ENCODE data around the gene MUC6.
"Not testable (repeated sequence)": the region's sequence is repeated elsewhere in the genome, so short reads cannot be mapped to it uniquely, and the experiment has no call there.

MUC6 gene

DNA sequence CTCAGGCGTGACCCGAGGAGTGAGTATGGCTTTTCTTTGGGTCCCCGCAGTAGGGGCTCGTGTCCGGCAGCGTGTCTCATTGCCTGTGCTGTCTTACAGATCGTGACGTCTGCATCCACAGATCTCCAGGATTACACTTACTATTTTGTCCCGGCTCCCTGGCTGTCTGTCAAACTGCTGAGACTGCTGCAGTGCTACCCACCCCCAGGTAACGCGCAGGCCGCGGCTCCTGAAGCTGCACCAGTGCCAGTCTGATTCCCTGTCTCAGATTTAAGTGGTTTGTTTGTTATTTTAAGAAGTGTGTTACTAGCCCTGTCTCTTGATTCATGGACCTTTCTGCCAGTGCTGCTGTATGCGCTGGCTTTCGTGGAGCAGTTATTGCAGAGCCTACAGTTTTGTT, 52.0 kb downstream of the MUC6 start:
- DNase-seq: no peak

DNA sequence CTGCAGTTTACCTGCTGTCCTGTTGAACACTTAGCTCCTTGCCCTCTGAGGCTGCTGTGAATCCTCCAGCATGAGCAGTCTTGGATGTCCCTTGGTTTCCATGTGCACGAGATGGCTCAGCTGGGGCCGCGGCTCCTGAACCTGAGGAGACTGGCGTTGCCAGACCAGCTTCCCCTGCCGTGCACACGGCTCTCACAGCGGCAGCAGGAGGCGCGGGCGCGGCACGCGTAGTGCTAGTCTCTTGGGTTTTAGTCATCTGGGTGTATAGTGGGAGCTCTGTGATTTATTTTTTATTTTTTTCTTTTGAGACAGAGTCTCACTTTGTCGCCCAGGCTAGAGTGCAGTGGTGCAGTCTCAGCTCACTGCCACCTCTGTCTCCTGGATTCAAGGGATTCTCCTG, 54.8 kb downstream of the MUC6 start:
- DNase-seq: no peak

DNA sequence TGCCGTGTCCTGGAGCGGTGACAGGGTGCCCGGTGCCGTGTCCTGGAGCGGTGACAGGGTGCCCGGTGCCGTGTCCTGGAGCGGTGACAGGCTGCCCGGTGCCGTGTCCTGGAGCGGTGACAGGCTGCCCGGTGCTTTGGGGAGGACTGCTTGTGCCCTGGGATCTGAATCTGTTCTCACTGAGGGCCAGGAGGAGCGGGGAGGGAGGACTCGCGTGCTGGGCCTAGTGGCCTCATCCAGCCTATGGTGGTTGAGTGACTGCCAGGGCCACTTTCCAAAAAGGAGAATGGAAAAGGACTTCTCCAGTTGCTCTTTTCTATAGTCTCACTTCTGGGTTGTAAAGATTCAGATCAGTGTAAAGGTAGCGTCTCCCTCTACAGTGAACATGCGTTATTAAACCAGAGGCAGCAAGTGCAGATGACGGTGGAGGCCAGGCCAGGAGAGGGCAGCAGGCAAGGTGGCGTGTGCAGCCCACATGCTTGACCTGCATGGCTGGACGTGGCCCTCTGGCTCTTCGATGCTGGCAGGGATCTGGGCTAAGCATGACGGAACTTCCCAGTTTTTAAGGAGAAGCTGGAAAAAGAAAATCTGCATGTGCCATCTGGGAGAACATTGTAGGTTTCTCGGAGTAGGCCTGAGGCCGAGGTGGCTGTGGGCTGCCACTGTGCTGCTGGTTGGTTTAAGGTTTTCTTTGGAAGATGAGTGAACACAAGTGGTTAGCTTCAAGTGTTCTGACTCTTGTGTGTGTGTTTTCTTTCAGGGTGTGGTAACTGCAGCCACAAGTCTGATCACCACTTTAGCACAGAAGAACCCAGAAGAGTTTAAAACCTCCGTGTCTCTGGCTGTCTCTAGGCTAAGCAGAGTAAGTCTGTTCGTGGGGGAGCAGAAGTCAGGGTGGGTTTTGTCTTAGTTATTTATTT, 55.8 kb downstream of the MUC6 start:
- DNase-seq: no peak

DNA sequence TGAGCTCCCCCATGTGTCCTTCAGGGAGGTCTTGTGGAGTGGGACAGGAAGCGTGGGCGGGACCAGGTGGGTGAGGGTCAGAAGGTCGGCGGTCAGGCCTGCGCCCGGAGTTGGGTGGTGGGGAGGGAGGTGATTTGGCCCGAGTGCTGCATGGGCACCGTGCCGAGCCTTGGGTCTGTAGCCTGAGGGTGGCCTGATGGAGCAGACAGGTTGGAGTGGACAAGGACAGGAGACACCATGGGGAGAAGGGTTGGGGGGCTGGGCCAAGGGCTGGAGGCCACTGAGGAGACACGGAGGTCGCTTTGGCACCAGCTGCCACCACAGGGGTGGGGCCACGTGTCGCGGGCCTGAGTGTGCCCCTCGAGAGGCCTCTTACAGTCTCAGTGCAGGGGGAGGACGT, 57.7 kb downstream of the MUC6 start:
- no peak for DNase-seq

DNA sequence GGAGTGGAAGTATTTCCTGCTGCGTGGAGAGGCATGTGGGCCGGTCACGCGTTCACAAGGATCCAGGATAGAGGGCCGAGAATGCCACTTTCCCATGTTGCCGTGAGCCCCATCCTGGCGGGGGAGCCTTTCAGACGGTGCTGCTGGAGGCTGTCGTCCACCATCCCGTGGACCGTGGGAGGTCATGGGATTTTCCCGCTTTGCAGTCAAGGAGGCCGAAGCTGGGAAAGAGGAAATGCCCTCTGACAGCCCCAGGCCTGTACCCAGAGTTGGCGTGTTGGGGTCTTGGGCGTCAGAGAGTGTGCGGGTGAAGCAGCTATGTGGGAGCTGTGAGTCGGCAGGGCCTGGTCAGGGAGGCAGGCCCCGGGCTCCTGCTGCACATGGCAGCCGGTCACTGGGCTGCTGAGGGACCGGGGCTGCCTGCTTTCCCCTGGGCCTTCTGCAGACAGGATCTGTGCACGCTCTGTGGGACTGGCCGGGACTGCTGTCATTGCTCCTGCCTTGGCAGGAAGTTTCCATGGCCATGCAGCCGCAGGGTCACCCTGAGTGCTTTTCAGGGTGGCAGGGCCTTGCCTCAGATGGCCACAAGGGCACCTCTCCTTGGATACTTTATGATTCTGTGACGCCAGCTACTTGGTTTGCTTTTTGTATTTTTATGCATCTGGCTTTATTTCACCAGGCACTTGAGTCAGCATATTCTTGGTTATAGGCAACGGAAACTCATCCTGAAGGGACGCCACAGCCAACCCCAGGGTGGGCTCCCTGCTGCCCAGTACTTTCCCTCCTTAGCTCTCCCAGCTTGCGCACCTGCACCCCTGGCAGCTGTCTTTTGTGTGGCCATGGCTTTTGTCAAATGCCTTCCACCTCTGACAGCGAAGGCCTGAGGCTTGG, 58.4 kb downstream of the MUC6 start:
- no peak for DNase-seq

DNA sequence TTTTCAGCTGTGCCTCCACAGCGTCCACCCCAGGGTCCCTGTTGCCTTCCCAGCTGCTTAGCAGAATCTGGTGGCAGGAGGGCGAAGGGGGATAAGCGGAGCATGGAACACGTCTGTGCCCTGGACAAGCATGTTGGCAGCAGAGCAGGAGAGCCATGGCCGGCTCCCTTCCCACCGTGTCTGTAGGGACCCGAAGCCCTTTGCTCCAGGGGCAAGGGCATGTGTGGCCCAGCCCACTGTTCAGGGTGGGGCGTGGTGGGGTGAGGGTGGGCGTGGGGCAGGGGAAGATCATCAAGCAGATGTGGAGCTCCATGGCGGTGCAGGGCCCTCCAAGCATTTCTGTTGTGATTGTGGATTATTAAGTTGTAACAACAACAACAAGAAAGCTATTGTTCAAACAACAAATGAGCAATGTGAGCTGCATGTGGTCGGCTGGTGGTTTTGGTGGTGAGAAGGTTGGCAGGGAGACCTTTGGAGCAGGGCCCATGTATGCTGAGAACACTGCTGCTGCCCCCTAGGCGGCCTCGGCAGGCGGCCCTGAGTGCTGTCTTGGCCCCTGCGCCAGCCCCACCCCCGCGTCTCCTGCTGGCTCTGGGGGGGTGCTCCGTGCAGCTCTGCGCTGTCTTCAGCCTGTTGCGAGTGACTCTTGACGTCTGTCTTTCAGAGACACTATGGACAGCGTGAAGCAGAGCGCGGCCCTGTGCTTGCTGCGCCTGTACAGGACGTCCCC, 59.9 kb downstream of the MUC6 start:
- DNase-seq: no peak

DNA sequence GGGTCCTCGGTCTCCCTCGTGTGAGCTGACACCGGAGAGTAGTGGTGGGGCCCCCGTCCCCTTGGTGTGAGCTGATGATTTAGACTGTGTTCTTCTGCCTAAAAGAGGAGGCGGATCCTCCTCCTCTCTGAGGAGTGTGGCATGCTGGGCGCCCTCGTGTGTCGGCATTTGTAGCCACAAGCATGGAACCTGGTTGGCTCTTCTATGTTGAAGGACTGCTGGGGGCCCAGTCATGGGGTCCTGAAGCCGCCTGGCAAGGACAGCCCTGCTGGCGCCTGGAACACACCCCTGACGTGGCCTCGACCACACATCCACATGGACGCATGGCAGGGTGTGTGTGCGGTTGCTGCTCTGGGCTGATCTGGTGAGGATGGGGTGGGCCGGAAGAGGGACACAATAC, 60.7 kb downstream of the MUC6 start:
- no peak for DNase-seq

DNA sequence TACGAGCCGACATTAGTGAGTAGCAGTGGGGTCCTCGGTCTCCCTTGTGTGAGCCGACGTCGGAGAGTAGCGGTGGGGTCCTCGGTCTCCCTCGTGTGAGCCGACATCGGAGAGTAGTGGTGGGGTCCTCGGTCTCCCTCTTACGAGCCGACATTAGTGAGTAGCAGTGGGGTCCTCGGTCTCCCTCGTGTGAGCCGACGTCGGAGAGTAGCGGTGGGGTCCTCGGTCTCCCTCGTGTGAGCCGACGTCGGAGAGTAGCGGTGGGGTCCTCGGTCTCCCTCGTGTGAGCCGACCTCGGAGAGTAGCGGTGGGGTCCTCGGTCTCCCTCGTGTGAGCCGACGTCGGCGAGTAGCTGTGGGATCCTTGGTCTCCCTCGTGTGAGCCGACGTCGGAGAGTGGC, 61.1 kb downstream of the MUC6 start:
- not testable (repeated sequence) for DNase-seq

DNA sequence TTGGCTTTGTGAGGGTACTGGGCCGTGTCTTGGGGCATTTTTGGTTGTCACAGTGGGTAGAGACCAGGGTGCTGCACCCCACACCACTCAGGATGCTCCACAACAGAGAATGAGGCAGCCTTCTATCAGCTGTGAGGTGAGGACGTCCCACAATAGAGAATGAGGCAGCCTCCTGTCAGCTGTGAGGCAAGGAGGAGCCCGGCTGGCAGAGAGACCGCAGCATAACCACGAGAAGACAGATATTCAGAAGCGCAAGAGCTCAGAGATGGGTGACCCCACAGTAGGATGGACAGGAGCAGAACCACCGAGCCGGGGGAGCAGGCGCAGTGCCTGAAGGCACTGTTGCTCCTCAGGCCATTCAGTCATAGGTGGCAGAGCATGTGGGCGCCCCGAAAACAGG, 63.3 kb downstream of the MUC6 start:
- DNase-seq: no peak

DNA sequence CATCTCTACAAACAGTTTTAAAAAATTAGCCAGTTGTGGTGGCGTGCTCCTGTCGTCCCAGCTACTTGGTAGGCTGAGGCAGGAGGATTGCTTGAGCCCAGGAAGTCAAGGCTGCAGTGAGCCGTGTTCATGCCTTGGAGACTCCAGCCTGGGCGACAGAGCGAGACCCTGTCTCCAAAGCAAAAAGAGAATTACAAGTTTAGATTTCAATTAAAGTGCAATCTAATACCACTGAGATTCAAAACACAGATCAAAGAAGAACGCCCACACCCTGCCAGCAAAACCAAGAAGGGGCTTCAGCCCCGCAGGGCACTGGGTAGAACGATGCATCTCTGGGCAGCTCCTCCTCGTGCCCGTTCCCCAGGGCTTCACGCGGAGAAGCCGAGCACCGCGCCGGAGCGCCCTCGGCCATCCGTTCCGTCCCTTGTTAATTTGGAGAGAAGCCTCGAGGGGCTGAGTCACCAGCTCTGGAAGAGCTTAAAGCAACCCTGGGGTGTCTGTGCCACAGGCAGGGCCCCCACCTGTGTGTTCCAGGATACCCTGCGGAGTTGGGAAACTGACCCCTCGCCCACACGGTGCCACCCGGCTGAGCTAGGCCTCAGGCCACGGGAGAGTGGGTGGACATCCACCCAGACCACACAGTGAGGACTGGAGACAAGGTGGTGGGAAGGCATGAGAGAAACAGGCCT, 63.9 kb downstream of the MUC6 start:
- no peak for DNase-seq

DNA sequence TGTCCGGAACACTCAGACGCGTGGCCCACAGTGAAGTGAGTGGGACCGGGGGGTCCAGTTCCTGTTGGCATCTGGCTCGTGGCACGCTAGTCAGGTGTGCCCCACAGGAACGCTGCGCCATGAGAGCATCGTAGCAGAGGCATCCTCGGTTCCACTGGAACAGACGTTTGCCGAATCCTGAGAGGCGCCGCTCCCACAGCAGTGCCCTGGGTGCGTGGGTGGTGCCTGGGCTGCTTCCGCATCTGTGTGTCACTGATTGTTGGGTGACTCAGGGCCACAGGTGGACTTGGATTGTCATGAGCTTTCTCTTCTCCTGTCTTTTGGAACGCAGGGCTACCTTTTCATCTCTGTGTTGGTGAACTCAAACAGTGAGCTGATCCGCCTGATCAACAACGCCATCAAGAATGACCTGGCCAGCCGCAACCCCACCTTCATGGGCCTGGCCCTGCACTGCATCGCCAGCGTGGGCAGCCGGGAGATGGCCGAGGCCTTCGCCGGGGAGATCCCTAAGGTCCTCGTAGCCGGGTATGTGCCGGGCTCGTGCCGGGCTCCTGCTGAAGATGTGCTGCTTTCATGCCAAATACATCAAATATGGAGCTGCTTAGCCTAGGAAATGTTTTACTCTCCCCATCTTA, 64.7 kb downstream of the MUC6 start:
- DNase-seq: no peak

DNA sequence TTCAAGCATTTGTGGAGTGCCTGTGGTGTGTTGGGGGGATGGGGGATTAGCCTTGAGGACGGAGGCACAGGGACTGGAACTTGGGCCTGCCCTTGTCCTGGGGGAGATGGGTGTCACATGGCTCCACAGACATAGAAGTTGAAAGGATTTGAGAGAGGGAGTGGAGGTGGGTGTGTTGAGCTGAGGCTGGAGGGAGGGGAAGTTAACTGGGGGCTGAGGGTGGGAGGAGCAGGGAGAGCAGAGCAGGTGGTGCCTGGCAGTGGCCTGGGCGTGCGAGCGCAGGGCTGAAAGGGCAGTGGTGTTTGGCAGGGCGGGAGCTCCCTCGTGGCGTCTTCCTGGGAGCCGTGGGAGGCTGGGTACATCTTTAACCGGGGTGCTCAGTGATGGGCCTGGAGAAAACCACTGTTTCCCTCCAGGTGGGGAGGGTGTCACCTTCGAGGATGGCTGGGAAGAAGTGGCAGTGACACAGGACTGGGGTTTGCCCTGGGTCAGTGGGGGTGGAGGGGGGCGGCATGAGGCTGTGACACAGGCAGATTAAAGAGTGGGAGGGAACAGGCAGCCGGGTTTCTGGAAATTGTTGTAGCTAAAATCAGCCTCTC, 65.3 kb downstream of the MUC6 start:
- DNase-seq: no peak

DNA sequence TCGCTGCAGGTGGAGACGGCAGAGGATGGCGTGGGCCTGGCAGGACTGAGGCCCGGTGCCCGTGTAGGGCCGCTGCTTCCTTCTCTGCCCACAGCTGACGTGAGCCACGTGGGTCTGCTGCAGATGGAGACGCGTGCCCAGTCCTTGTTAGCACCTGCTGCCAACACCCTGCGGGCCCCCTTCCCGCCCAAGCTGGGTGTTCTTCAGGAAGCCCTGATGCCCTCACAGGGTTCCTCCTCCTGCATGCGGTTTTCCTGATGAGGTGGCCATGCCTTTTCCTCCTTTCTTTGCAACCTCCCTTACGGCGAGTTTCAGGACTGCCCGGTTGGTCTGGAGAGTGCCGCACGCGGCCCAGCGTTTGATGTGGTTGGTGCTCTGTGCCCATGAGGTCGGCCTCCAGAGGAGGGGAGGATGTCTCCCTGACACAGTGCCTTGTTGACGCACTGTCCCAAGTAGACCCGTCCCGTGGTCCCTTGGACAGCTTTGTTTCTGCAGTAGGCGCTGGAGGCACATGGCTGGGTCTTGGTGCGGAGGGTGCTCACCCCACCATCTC, 66.1 kb downstream of the MUC6 start:
- no peak for DNase-seq

DNA sequence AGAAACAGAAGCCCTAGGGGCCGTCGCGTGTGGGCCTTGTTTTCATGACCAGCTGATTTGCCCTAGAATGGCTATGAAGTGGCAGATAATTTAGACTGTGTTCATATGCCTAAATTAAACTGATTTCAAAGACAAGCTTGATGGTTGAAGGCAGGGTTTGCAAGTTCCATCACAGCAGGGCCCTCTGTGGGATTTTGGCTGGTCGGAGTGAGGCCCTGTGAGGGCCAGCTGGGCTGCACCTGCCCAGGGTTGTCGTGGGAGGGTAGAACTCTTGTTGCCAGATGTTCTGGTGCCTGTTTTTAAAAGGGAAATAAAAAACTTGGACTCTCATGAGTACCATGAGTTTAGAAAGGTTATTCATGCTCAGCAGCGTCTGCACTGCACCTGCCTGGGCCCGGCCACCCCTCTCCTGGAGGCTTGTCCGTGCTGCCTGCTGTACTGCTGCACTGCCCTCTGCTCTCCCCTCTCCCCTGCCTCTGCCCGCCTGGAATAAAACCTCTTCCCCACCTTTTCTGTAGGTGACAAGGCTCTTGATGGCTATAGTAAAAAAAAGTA, 66.8 kb downstream of the MUC6 start:
- no peak for DNase-seq

DNA sequence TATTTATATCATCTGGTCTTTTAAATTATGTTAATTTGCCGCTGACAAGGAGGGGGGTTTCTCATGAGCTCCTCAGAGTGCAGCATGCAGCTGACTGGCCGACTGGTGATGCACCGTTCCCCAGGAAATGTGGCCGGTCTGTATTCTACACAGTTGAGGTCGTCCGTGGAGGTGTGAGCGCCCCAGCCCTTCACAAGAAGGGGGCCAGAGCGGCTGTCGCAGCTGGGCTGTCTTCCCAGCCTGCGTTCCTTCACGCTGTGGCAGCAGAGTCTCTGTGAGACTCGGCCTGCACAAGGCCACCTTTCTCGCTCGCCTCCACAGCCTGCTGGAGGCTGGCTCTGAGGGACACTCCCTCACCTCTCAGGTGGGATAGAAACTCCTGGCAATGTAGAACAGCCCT, 67.7 kb downstream of the MUC6 start:
- no peak for DNase-seq

DNA sequence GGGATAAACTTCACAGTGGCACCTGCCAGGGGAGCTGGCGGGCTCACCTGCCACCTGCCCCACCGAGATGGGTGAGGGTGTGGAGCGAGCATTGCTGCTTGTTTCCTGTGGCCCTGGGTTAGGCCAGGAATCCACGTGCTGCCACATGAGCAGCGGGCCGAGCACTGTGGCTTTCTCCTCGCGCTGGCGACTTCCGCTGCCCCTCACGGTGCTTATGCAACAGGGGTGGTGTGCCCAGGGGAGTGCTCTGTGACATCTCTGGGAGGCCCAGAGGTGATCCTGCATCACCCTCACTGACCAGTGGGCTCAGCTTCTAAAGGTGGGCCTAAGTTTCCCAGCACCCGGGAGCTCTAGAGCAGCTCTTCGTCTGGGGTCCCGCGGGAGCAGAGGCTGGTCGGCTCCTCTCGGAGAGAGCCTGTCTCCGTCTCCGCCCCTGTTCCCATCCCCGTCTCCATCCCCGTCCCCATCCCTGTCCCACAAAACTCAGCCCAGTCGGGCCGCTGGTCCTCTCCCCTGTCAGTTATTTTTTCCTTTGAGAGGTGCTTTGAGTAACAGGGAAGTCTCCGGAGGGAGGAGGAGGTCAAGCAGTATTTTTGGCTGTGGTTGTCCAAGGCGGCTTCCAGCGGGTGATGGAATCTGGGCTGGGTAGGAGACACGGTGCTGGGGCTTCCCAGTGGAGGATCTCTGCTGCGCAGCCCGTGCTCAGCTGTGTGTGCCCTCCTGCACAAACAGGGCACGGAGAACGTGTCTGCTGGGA, 68.3 kb downstream of the MUC6 start:
- DNase-seq: no peak

DNA sequence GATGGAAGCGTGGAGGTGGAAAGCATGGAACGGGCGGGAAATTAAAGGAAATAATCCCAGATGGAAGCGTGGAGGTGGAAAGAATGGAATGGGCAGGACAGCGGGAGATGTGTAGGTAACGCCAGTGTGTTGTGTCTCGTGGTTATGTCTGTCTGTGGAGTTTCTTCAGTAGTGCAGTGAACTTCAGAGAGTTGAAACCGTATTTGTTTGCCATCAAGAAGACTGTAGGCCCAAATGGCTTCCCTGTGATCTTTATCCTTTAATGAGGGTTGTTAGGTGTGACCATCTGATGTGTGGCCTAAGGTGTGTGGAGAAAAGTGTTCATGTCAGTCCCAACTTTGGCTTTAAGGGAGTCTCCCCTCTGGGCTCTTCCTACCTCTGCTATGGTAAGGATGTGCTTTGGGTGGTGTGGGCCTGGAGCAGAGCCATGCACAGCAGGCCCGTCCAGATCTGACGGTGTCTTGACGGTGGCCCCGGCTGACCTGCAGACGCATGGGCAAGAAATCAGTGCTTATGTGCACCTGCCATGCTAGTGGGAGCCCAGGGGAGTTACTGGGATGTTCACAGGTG, 71.2 kb downstream of the MUC6 start:
- DNase-seq: no peak

DNA sequence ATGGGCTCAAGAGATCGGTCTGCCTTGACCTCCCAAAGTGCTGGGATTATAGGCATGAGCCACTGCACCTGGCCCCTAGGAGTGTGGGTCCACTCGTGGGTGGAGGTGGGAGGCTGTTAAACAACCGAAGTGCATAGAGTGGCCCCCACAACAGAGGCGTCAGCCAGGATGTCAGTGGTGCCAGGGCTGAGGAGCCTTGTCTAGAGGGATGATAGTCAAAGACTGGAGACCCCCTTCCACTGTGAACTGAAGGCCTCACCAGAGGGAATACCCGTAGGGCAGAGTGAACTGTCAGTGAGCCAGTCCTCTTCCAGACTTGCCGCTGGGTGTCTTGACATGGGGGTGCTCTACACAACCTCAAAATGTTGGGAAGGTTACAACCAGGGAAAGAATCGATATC, 72.7 kb downstream of the MUC6 start:
- no peak for DNase-seq

All from kidney glomerular epithelial cell (primary cell).